H9 (cell line): ENCODE measurements around the gene RPAIN. TPM values are rescaled to one million over a fixed set of nuclear protein-coding genes. Genes with fewer than 3 reads are reported as not detected.

Experiments
- DNase-seq: peaks from one replicate; pipeline ENCODE4 v3.0.0-alpha.2; 2017
- H2AFZ ChIP-seq: one replicate; pipeline ENCODE4 v1.6.1; 2013; ENCODE audit warnings: mild to moderate bottlenecking, low read length, control low read depth, moderate library complexity
- H2AK5ac ChIP-seq: 2 replicates; pipeline ENCODE4 v1.6.1; 2013; ENCODE audit warnings: low read length, control low read depth, mixed read lengths; ENCODE audit not compliant: insufficient read length
- H2BK120ac ChIP-seq: one replicate; pipeline ENCODE4 v1.6.1; 2013; ENCODE audit warnings: low read depth, mild to moderate bottlenecking, low read length, control low read depth, inconsistent platforms; ENCODE audit not compliant: poor library complexity, severe bottlenecking
- H2BK12ac ChIP-seq: 2 replicates; pipeline ENCODE4 v1.6.1; 2013; ENCODE audit warnings: low read length, control low read depth, mixed read lengths, low read depth; ENCODE audit not compliant: insufficient read length
- H2BK15ac ChIP-seq: 2 replicates; pipeline ENCODE4 v1.6.1; 2013; ENCODE audit warnings: low read depth, low read length, control low read depth
- H2BK20ac ChIP-seq: one replicate; pipeline ENCODE4 v1.6.1; 2013; ENCODE audit warnings: low read depth, mild to moderate bottlenecking, low read length, control low read depth, inconsistent platforms; ENCODE audit not compliant: poor library complexity, severe bottlenecking
- H2BK5ac ChIP-seq: 2 replicates; pipeline ENCODE4 v1.6.1; 2013; ENCODE audit warnings: low read length, control low read depth, mixed read lengths; ENCODE audit not compliant: insufficient read length
- H3K14ac ChIP-seq: 2 replicates; pipeline ENCODE4 v1.6.1; 2013; ENCODE audit warnings: low read length, control low read depth; ENCODE audit not compliant: insufficient read depth
- H3K18ac ChIP-seq: 2 replicates; pipeline ENCODE4 v1.6.1; 2013; ENCODE audit warnings: low read depth, mild to moderate bottlenecking, mixed read lengths, low read length, control low read depth; ENCODE audit not compliant: insufficient read length
- H3K23ac ChIP-seq: 2 replicates; pipeline ENCODE4 v1.6.1; 2013; ENCODE audit warnings: low read length, control low read depth, mixed read lengths, low read depth; ENCODE audit not compliant: insufficient read length
- H3K23me2 ChIP-seq: 2 replicates; pipeline ENCODE4 v1.6.1; 2013; ENCODE audit warnings: low read depth, mild to moderate bottlenecking, mixed read lengths, low read length, control low read depth; ENCODE audit not compliant: insufficient read length, poor library complexity, severe bottlenecking
- H3K27ac ChIP-seq: 2 replicates; pipeline ENCODE4 v1.5.1; 2013; ENCODE audit warnings: low read length, control low read depth, mixed read lengths, low read depth; ENCODE audit not compliant: insufficient read length
- H3K27me3 ChIP-seq: 2 replicates; pipeline ENCODE4 v1.6.1; 2013; ENCODE audit warnings: low read length, control low read depth, inconsistent platforms; ENCODE audit not compliant: insufficient read depth
- H3K4ac ChIP-seq: 2 replicates; pipeline ENCODE4 v1.6.1; 2013; ENCODE audit warnings: low read depth, mild to moderate bottlenecking, control low read depth, inconsistent platforms, low read length, moderate library complexity
- H3K4me1 ChIP-seq: 2 replicates; pipeline ENCODE4 v1.6.1; 2013; ENCODE audit warnings: low read length, control low read depth, inconsistent platforms; ENCODE audit not compliant: insufficient read depth
- H3K4me2 ChIP-seq: 2 replicates; pipeline ENCODE4 v1.6.1; 2013; ENCODE audit warnings: low read length, control low read depth, mixed read lengths; ENCODE audit not compliant: insufficient read length, insufficient read depth
- H3K56ac ChIP-seq: 2 replicates; pipeline ENCODE4 v1.6.1; 2013; ENCODE audit warnings: low read depth, mild to moderate bottlenecking, mixed read lengths, low read length, control low read depth; ENCODE audit not compliant: insufficient read length
- H3K79me1 ChIP-seq: 2 replicates; pipeline ENCODE4 v1.6.1; 2013; ENCODE audit warnings: low read depth, mild to moderate bottlenecking, moderate library complexity, low read length, control low read depth, inconsistent platforms; ENCODE audit not compliant: insufficient read depth, poor library complexity, severe bottlenecking
- H3K79me2 ChIP-seq: 2 replicates; pipeline ENCODE4 v1.6.1; 2013; ENCODE audit warnings: low read length, control low read depth, inconsistent platforms; ENCODE audit not compliant: insufficient read depth
- H3K9ac ChIP-seq: 2 replicates; pipeline ENCODE4 v1.6.1; 2013; ENCODE audit warnings: low read length, control low read depth, mixed read lengths; ENCODE audit not compliant: insufficient read length; ENCODE audit errors: extremely low read depth
- H3K9me3 ChIP-seq: one replicate; pipeline ENCODE4 v1.6.1; 2013; ENCODE audit warnings: low read depth, low read length, inconsistent platforms; ENCODE audit not compliant: control insufficient read depth
- H3T11ph ChIP-seq: one replicate; pipeline ENCODE4 v1.6.1; 2013; ENCODE audit warnings: mild to moderate bottlenecking, low read length, control low read depth, inconsistent platforms
- H4K20me1 ChIP-seq: one replicate; pipeline ENCODE4 v1.6.1; 2013; ENCODE audit not compliant: control insufficient read depth, insufficient read length, insufficient read depth
- H4K5ac ChIP-seq: 2 replicates; pipeline ENCODE4 v1.6.1; 2013; ENCODE audit warnings: low read depth, mild to moderate bottlenecking, mixed read lengths, low read length, control low read depth; ENCODE audit not compliant: insufficient read length
- H4K8ac ChIP-seq: replicated peaks from 2 replicates; pipeline ENCODE4 v1.6.1; 2013; ENCODE audit warnings: low read length, control low read depth, mixed read lengths, low read depth; ENCODE audit not compliant: insufficient read length
- H4K91ac ChIP-seq: 2 replicates; pipeline ENCODE4 v1.6.1; 2013; ENCODE audit warnings: low read depth, mild to moderate bottlenecking, moderate library complexity, mixed read lengths, low read length, control low read depth; ENCODE audit not compliant: insufficient read length
- H3K27ac Mint-ChIP-seq, 3 experiments: 2 replicates in 2 of 3; 3 replicates in 1 of 3; pipeline ENCODE4 v1.8.0; 2020 to 2021; ENCODE audit warnings: mixed read lengths in 3 of 3, mild to moderate bottlenecking in 1 of 3, moderate library complexity in 1 of 3
- H3K27me3 Mint-ChIP-seq: 2 replicates; pipeline ENCODE4 v1.8.0; 2021; ENCODE audit warnings: low read depth, mild to moderate bottlenecking, moderate library complexity, mixed read lengths
- H3K36me3 Mint-ChIP-seq, 3 experiments: 2 replicates in 2 of 3; 3 replicates in 1 of 3; pipeline ENCODE4 v1.8.0; 2020 to 2021; ENCODE audit warnings: low read depth in 3 of 3, mixed read lengths in 3 of 3; ENCODE audit not compliant: insufficient read depth in 1 of 3
- H3K4me1 Mint-ChIP-seq, 2 experiments: 2 replicates each; pipeline ENCODE4 v1.8.0; 2020; ENCODE audit warnings: mixed read lengths in 2 of 2
- H3K4me3 Mint-ChIP-seq, 2 experiments: 2 replicates in 1 of 2; 3 replicates in 1 of 2; pipeline ENCODE4 v1.8.0; 2020 to 2021; ENCODE audit warnings: mild to moderate bottlenecking in 2 of 2, mixed read lengths in 2 of 2, moderate library complexity in 1 of 2
- H3K9me3 Mint-ChIP-seq, 2 experiments: 2 replicates in 1 of 2; 3 replicates in 1 of 2; pipeline ENCODE4 v1.8.0; 2020; ENCODE audit warnings: mild to moderate bottlenecking in 2 of 2, mixed read lengths in 2 of 2, moderate library complexity in 1 of 2
- WGBS: extraction: QIAGEN DNeasy Blood & Tissue Kit; methylation state at CpG from one replicate; pipeline ENCODE4 v1.1.7; 2013; ENCODE audit warnings: missing lambda C conversion rate, low lambda C conversion rate, mixed read lengths; ENCODE audit not compliant: insufficient read length; ENCODE audit errors: extremely low coverage; 5-methylcytosine and 5-hydroxymethylcytosine counted together
- total RNA-seq: library from RNA; stranded (reverse); gene quantifications from 2 replicates; pipeline ENCODE4 v1.2.1, GENCODE V29; 2021
- TF ChIP-seq, protein P1 (sequence below): fragments of 200-600 bp; sonication (generic); conservative IDR thresholded peaks from 3 replicates; pipeline ENCODE4 v1.8.0; 2021; ENCODE audit warnings: antibody characterized with exemption, mild to moderate bottlenecking

Gene RPAIN
- total RNA-seq, 1 experiment from 2014 or later, result 78.9 TPM

GRCh38 chr17:5438716-5439445 is 18.9 kb downstream of the RPAIN start, which contains the start of gene C1QBP:
Gene C1QBP (minus strand): TSS chr17:5439155. CDS start chr17:5439073, 82 bp downstream.
- no peak within 1 kb of the TSS for H4K91ac ChIP-seq
- H4K8ac ChIP-seq, result no peak within 1 kb of the TSS
- no peak within 1 kb of the TSS for H2BK120ac ChIP-seq
- no peak within 1 kb of the TSS for H3K56ac ChIP-seq
- peak within 1 kb of the TSS; percentile 85 to 86 for H3K4me3 Mint-ChIP-seq
- H3K18ac ChIP-seq, result no peak within 1 kb of the TSS
- H3K27me3 Mint-ChIP-seq, result no peaks in the 10 kb centered on the region
- no peak within 1 kb of the TSS for H2AFZ ChIP-seq
- peaks cover 20 to 23% of the 10 kb centered on the region in 2 experiments for H3K4me1 Mint-ChIP-seq
- H2BK12ac ChIP-seq, result no peak within 1 kb of the TSS
- no peaks in the 10 kb centered on the region; the same call in 1 of the 2 replicates for H3K4me1 ChIP-seq
- H3K14ac ChIP-seq, result peak within 1 kb of the TSS; percentile 87
- peak within 1 kb of the TSS; percentile 22 for H4K5ac ChIP-seq
- peak within 1 kb of the TSS; percentile 73 to 87 (median 73) for H3K27ac Mint-ChIP-seq
- DNase-seq, result peak; percentile 97
- no peaks in the 10 kb centered on the region for H3K9me3 ChIP-seq
- H3K79me2 ChIP-seq, result peaks cover 15% of the 10 kb centered on the region; the same call in 1 of the 2 replicates
- no peak within 1 kb of the TSS for H3K23ac ChIP-seq
- H3K36me3 Mint-ChIP-seq, result peaks cover 37 to 64% (median 52%) of the 10 kb centered on the region in 3 experiments
- no CpG with 5 or more reads among the region's 75 CpGs for WGBS
- no peak within 1 kb of the TSS for H3K27ac ChIP-seq
- TF ChIP-seq, protein P1, sequence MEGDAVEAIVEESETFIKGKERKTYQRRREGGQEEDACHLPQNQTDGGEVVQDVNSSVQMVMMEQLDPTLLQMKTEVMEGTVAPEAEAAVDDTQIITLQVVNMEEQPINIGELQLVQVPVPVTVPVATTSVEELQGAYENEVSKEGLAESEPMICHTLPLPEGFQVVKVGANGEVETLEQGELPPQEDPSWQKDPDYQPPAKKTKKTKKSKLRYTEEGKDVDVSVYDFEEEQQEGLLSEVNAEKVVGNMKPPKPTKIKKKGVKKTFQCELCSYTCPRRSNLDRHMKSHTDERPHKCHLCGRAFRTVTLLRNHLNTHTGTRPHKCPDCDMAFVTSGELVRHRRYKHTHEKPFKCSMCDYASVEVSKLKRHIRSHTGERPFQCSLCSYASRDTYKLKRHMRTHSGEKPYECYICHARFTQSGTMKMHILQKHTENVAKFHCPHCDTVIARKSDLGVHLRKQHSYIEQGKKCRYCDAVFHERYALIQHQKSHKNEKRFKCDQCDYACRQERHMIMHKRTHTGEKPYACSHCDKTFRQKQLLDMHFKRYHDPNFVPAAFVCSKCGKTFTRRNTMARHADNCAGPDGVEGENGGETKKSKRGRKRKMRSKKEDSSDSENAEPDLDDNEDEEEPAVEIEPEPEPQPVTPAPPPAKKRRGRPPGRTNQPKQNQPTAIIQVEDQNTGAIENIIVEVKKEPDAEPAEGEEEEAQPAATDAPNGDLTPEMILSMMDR, result peak; percentile 99
- H3K9ac ChIP-seq, result peak within 1 kb of the TSS; percentile 89
- H3K9me3 Mint-ChIP-seq, result no peaks in the 10 kb centered on the region
- H3T11ph ChIP-seq, result no peak within 1 kb of the TSS
- H2AK5ac ChIP-seq, result no peak within 1 kb of the TSS
- H2BK5ac ChIP-seq, result no peak within 1 kb of the TSS
- peak within 1 kb of the TSS; percentile 94 for H3K4me2 ChIP-seq
- no peaks in the 10 kb centered on the region for H3K27me3 ChIP-seq
- peaks cover 6% of the 10 kb centered on the region for H3K79me1 ChIP-seq
- H3K23me2 ChIP-seq, result no peaks in the 10 kb centered on the region
- H2BK20ac ChIP-seq, result no peak within 1 kb of the TSS
- no peaks in the 10 kb centered on the region for H4K20me1 ChIP-seq
- H2BK15ac ChIP-seq, result no peak within 1 kb of the TSS
- no peak within 1 kb of the TSS for H3K4ac ChIP-seq
